HepG2 (cell line): ENCODE data around the gene FAM161A.
A peak's percentile ranks its signal among the peaks of the same experiment; 100 is the strongest.

Experiments used
- EP300 ChIP-seq, 3 experiments: sonication (generic) in 1 of 3; formaldehyde crosslinking in 1 of 3; IDR thresholded peaks; 2 replicates each; pipeline versions ENCODE4 v1.5.1 to v1.6.1; 2011 to 2020; ENCODE audit warnings: low read depth in 2 of 3, low read length in 2 of 3, borderline replicate concordance in 1 of 3, improper control_type of control experiment in 1 of 3, mild to moderate bottlenecking in 1 of 3, missing genetic modification reagents in 1 of 3, moderate library complexity in 1 of 3
- HOXA9 ChIP-seq: sonication (generic); formaldehyde crosslinking; IDR thresholded peaks from 2 replicates; pipeline ENCODE4 v1.8.1; 2022; ENCODE audit warnings: missing genetic modification reagents, mild to moderate bottlenecking, moderate library complexity, borderline replicate concordance
- MXI1 ChIP-seq: IDR thresholded peaks from 3 replicates; pipeline ENCODE4 v1.6.1; 2012; ENCODE audit warnings: low read depth, low read length, inconsistent platforms, borderline replicate concordance
- NFE2L1 ChIP-seq: sonication (generic); formaldehyde crosslinking; IDR thresholded peaks from 2 replicates; pipeline ENCODE4 v1.4.0; 2020; ENCODE audit warnings: missing genetic modification reagents, mild to moderate bottlenecking, borderline replicate concordance
- NFIC ChIP-seq: IDR thresholded peaks from 2 replicates; pipeline ENCODE4 v1.6.1; 2012; ENCODE audit warnings: mild to moderate bottlenecking, low read length, inconsistent platforms
- POLR2A ChIP-seq, 2 experiments: IDR thresholded peaks; 2 replicates each; pipeline ENCODE4 v1.6.1; 2011; ENCODE audit warnings: low read depth in 2 of 2, low read length in 2 of 2, mild to moderate bottlenecking in 1 of 2, moderate library complexity in 1 of 2; ENCODE audit not compliant: insufficient read depth in 1 of 2
- ZNF768 ChIP-seq: sonication (generic); formaldehyde crosslinking; IDR thresholded peaks from 2 replicates; pipeline ENCODE4 v1.4.0; 2020; ENCODE audit warnings: missing genetic modification reagents
- TF ChIP-seq, protein P1 (sequence below): sonication (generic); formaldehyde crosslinking; IDR thresholded peaks from 2 replicates; pipeline ENCODE4 v1.5.0; 2020; ENCODE audit warnings: mild to moderate bottlenecking, missing genetic modification reagents, moderate library complexity
- TF ChIP-seq, protein P2 (sequence below): sonication (generic); formaldehyde crosslinking; IDR thresholded peaks from 2 replicates; pipeline ENCODE4 v1.4.0; 2020; ENCODE audit warnings: missing genetic modification reagents

DNA sequence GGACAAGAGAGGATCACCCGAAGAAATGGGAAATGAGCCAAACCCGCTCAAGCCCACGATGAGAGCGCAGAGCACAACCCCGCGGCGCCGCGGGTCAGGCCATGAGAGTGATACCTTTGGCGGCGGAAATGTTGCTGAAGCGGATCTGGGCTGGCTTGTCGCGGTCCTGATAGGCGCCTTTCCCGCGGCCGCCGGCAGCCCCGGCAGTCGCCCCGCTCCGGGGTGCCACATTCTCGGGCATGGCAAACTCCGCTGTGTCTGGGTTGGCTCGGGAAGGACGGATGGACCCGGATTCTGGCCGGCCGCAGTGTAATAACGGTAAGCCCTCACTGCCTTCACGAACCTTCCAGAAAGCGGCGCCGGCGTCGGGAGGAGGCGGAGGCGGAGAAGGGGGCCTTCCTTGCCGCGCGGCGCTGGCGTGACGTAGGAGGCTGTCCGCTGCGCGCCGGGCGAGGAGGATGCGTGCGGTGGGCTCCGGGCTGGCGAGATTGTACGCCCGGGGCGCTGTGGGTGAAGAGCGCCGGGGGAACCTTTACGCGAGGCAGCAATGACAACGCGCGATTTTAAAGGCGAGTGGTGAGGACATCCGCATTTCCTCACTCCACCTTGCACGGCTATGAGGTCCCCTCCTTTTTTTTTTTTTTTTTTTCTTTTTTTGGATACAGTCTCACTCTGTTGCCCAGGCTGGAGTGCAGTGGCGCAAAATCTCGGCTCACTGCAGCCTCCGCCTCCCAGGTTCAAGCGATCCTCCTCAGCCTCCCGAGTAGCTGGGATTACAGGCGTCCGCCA lies 34.6 kb upstream of the FAM161A start, which contains the start of gene CCT4:
- TF ChIP-seq, protein P1, sequence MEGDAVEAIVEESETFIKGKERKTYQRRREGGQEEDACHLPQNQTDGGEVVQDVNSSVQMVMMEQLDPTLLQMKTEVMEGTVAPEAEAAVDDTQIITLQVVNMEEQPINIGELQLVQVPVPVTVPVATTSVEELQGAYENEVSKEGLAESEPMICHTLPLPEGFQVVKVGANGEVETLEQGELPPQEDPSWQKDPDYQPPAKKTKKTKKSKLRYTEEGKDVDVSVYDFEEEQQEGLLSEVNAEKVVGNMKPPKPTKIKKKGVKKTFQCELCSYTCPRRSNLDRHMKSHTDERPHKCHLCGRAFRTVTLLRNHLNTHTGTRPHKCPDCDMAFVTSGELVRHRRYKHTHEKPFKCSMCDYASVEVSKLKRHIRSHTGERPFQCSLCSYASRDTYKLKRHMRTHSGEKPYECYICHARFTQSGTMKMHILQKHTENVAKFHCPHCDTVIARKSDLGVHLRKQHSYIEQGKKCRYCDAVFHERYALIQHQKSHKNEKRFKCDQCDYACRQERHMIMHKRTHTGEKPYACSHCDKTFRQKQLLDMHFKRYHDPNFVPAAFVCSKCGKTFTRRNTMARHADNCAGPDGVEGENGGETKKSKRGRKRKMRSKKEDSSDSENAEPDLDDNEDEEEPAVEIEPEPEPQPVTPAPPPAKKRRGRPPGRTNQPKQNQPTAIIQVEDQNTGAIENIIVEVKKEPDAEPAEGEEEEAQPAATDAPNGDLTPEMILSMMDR (CRISPR knock-in tag), result peak; percentile 53
- TF ChIP-seq POLR2A (IDR thresholded peaks at IDR 0.05; ENCODE audit: insufficient read depth in 1 of 2, low read depth in 2 of 2, low read length in 2 of 2) (peak; percentile 96 to 98), NFE2L1 (no peak), ZNF768 (peak; percentile 82), MXI1 (peak; percentile 94), EP300 (IDR thresholded peaks at IDR 0.05; ENCODE audit: low read depth in 2 of 2, low read length in 2 of 2) (peak in 1 of 2 experiments; percentile 85; a peak in 2 of 4 replicates), EP300 (CRISPR knock-in tag; IDR thresholded peaks at IDR 0.05; ENCODE audit: borderline replicate concordance) (peak; percentile 45; the same call in 1 of the 2 replicates), NFIC (no peak), HOXA9 (CRISPR knock-in tag) (no peak)
- TF ChIP-seq, protein P2, sequence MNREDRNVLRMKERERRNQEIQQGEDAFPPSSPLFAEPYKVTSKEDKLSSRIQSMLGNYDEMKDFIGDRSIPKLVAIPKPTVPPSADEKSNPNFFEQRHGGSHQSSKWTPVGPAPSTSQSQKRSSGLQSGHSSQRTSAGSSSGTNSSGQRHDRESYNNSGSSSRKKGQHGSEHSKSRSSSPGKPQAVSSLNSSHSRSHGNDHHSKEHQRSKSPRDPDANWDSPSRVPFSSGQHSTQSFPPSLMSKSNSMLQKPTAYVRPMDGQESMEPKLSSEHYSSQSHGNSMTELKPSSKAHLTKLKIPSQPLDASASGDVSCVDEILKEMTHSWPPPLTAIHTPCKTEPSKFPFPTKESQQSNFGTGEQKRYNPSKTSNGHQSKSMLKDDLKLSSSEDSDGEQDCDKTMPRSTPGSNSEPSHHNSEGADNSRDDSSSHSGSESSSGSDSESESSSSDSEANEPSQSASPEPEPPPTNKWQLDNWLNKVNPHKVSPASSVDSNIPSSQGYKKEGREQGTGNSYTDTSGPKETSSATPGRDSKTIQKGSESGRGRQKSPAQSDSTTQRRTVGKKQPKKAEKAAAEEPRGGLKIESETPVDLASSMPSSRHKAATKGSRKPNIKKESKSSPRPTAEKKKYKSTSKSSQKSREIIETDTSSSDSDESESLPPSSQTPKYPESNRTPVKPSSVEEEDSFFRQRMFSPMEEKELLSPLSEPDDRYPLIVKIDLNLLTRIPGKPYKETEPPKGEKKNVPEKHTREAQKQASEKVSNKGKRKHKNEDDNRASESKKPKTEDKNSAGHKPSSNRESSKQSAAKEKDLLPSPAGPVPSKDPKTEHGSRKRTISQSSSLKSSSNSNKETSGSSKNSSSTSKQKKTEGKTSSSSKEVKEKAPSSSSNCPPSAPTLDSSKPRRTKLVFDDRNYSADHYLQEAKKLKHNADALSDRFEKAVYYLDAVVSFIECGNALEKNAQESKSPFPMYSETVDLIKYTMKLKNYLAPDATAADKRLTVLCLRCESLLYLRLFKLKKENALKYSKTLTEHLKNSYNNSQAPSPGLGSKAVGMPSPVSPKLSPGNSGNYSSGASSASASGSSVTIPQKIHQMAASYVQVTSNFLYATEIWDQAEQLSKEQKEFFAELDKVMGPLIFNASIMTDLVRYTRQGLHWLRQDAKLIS (CRISPR knock-in tag), result no peak
